Fibroblast of skin of left quadriceps (primary cell): Measurements from ENCODE around the gene ZNF146.
A peak's percentile ranks its signal among the peaks of the same experiment; 100 is the strongest.
"Not testable (repeated sequence)": the region's sequence is repeated elsewhere in the genome, so short reads cannot be mapped to it uniquely, and the experiment has no call there.

Experiments
- DNase-seq, 2 experiments: peaks; one replicate each; pipeline ENCODE4 v3.0.0-alpha.2; 2013; ENCODE audit warnings: low read depth in 2 of 2

ZNF146 gene

DNA sequence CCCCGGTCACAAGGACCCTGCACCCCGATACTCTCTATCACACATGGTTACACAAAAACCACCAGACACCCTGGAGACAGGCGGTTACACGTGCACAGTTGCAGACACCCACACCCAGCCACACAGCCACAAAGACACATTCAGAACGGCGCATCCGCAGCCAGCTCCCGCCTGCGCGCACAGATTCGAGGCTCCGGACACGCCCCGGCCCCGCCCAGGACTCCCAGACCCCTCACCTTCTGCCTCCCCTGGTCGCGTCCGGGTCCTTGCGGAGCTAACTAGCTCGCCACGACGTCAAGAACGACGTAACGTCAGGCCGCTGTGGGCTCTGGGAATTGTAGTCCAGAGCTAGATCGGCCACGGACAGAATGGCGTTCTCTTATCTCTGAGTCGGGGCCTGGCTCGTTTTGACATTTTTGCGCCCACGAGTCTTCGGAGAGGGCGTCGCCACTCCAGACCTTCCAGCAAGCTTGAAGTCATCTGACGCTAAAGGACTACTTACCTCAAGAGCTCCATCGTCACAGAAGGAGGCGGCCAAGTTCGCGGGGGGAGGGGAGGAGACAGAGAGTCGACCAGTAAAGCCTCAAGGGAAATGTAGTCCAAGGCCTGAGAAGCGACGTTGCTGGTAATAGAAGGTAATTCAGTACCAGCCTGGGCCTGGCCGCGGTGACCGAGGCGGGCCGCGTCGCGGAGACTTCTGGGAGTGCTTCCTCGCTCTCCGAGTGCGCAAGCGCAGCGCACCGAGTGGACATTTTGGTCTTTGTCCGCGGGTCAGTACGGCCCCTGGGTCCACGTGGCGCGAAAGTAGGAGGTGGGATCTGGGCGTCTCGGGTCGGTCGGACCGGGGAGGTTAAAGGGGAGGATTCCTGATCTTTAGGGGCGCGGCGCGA lies at the start of gene ZNF146, which contains the start of gene ZNF565:
Gene ZNF146, plus strand, starts transcription at position 721 of the 890 bp plus-strand sequence. CDS start 21,335 bp downstream, outside the sequence.
Gene ZNF565, minus strand, starts transcription at position 280 of the 890 bp plus-strand sequence. CDS start 12,680 bp downstream, outside the sequence.
- DNase-seq, result peak; percentile 96

DNA sequence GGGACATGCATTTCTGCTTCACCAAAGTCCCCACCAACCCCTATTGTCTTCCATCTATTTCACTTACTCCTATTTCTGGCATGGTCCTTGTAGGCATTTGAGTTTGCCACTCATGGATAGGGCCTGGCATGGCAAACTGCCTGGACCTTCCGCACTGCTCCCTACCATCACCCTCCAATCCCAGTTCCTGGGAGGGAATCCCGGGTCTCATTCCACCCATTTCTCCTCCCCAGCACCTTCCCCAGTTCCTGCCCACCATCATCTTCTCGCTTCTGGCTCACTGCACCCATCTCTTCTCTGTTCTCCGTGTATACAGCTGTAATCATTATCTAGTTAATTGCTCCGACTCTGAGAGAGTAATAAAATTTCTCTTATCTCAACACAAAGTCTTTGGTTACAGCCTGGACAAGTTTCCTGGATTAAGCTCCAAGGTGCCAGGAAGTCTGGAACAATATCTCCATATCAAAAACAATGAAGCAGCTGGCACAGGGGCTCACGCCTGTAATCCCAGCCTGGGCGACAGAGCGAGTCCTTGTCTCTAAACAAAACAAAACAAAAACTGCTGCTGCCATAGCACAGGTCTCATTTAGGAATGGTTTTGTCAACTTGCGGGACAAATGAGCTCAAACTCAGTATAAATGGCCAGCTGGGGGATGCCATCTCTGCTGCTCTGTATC lies 45.7 kb upstream of the ZNF146 start:
- no peak for DNase-seq

DNA sequence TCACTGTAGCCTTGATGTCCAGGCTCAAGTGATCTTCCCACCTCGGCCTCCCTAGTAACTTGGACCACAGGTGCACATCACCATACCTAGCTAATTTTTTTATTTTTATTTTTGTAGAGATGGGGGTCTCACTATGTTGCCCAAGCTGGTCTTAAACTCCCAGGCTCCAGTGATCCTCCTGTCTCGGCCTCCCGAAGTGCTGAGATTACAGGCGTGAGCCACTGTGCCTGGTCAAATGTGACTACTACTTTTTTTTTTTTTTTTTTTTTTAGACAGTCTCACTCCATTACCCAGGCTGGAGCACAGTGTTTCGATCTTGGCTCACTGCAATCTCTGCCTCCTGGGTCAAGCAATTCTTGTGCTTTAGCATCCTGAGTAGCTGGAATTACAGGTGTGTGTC lies 42.1 kb upstream of the ZNF146 start:
- no peak for DNase-seq

DNA sequence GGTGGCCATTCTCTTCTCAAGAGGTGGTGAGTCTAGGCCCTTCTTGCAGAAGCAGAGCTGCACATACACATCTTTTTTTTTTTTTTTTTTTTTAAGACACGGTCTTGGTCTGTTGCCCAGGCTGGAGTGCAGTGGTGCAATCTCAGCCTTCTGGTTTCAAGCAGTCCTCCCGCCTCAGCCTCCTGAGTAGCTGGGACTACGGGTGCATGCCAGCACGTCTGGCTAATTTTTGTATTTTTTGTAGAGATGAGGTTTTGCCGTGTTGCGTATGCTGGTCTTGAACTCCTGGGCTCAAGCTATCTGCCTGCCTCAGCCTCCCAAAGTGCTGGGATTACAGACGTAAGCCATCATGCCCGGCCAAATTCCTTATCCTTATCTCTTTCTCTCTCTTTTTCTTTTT lies 41.1 kb upstream of the ZNF146 start:
- not testable (repeated sequence) for DNase-seq

DNA sequence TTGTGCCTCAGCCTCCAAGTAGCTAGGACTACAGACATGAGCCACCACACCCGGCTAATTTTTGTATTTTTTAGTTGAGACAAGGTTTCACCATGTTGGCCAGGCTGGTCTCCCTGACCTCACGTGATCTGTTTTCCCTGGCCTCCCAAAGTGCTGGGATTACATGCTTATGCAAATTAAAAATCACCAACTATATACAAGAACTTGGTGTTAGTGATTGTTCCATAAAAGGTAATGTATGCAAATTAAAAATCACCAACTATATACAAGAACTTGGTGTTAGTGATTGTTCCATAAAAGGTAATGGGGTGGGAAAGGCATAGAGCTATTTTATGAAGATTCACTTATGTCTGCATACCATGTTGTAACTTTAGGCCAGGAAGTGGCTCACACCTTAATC lies 35.8 kb upstream of the ZNF146 start:
- DNase-seq, result not testable (repeated sequence)

DNA sequence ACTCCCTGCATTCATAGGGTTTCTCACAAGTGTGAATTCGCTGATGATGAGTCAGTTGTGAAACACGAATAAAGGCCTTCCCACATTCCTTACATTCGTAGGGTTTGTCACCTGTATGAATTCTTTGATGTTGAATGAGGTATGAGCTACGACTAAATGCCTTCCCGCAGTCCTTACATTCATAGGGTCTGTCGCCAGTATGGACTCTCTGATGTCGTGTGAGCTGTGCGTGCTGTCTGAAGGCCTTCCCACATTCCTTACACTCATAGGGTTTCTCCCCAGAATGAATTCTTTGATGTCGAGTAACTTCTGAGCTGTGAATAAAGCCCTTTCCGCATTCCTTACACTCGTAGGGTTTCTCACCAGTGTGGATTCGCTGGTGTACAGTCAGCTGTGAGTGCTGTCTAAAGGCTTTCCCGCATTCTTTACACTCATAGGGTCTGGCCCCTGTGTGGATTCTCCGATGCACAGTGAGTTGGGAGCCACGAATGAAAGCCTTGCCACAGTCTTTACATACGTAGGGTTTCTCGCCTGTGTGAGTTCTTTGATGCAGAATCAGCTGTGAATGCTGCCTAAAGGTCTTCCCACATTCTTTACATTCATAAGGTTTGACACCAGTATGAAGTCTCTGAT lies 32.2 kb upstream of the ZNF146 start:
- DNase-seq, result peak; percentile 44 to 49

DNA sequence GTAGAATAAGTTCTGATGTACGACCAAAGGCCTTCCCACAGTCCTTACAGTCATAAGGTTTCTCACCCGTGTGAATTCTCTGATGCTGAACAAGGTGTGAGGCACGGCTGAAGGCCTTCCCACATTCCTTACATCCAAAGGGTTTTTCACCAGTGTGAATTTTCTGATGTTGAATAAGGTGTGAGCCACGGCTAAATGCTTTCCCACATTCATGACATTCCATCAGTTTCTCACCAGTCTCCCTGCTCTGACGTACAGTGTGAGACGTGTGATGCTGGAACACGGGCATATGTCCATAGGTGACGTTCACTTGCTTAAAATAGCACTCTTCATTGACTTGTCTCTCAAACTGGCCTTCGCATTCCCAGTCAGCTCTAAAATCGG lies 31.7 kb upstream of the ZNF146 start:
- DNase-seq, result peak in 1 of 2 experiments; percentile 4

DNA sequence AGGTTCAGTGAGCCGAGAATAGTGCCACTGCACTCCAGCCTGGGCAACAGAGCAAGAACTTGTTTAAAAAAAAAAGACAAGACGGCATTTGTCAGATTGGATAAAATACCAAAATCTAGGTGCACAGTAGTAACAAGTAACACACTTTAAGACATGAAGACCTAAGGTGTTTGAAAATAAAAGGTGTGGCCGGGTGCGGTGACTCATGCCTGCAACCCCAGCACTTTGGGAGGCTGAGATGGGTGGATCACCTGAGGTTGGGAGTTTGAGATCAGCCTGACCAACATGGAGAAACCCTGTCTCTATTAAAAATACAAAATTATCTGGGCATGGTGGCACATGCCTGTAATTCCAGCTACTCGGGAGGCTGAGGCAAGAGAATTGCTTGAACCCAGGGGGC lies 28.2 kb upstream of the ZNF146 start:
- DNase-seq, result not testable (repeated sequence)

DNA sequence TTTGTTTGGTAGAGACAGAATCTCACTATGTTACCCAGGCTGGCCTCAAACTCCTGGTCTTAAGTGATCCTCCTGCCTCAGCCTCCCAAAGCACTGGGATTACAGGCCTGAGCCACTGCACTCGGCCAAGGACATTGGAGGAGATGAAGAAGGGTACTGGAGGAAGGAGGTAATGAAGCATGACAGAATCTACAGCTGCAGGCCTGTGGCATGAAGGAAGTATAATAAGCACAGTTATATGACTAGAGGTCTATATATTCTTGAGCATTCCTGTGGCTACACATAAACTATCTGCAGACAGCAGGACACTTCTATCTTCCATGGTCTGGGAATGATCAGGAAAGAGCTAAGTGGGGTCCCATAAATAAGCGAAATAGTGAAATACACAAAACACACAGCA lies 18.7 kb upstream of the ZNF146 start:
- no peak for DNase-seq

DNA sequence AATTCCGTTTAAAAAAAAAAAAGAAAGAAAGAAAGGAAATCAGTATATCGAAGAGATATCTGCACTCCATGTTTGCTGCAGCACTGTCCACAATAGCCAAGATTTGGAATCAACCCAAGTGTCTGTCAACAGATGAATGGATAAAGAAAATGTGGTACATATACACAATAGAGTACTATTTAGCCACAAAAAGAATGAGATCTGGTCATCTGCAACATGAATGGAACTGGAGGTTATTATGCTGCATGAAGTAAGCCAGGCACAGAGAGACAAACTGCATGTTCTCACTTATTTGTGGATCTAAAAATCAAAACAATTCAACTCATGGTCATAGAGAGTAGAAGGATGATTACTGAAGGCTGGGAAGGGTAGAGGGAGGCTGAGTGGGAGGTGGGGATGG lies 16.8 kb upstream of the ZNF146 start:
- no peak for DNase-seq

DNA sequence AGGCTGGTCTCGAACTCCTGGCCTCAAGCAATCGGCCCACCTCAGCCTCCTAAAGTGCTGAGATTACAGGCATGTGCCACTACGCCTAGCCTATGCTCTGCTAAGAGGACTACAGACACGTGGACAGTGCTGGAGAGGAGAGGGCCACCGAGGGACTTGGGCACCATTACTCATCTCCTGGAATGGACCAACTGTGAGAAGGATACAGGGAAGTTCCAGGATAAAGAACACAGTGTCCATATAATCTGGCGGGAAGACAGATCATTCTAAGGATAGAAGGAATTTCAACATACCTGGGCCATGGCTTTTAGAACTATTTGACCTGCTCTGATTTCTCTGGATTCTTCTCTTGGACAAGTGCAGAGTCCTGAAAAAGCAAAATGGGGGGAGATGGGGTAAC lies 13.2 kb upstream of the ZNF146 start:
- no peak for DNase-seq

DNA sequence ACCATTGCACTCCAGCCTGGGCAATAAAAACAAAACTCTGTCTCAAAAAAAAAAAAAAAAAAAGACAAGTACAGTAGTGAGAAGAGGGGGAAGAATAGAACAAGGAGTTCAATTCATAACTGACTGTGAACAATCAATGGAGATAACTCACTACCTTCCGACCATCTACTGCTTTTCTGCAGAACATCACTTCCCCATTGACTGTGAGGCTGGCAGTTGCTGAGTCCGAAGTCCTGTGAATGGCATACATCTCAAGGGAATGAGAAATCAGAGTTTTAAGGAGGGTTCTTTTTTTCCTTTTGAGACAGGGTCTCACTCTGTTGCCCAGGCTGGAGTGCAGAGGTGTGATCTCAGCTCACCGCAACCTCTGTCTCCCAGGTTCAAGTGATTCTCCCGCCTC lies 11.6 kb upstream of the ZNF146 start:
- DNase-seq, result no peak

DNA sequence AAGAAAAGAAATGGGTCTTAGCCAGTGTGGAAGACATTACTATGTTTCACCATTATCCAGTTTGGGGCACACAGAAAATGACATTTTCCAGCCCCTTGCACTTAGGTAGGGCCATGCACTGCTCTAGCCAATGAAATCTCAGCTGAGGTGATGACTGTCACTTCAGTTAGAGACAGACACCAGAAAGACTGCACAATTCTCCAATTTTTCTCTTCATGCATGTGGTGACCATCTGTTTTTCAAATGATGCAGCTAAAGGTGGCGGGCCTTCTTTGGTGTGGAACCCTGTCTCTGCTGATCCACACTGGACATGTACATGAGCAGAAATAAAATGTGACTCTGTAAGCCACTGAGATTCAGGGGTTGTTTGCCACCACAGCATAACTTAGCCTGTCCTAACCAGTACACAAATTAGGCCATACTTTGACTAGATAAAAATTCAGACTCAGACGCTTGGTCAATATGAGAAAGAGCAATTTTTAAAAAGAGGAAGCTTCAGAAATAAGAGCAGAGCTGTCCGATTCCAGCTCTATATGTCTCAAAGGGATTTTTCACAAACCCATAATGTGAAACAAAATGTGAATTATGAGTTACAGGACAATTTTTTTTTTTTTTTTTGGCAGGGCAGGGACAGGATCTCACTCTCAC lies 7.2 kb upstream of the ZNF146 start:
- no peak for DNase-seq

DNA sequence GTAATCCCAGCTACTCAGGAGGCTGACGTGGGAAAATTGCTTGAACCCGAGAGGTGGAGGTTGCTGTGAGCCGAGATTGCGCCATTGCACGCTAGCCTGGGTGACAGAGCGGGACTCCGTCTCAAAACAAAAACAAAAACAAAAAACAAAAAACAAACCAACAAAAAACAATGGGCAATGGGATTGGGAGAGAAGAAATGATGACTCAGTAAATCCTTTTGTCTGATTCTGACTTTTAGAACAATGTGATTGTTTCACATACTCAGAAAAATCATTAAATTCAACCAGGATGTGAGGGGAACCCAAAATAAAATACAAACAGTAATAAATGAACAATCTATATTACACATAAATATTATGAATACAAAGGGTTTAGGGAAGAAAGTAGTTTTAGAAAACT lies 5.5 kb upstream of the ZNF146 start:
- no peak for DNase-seq

DNA sequence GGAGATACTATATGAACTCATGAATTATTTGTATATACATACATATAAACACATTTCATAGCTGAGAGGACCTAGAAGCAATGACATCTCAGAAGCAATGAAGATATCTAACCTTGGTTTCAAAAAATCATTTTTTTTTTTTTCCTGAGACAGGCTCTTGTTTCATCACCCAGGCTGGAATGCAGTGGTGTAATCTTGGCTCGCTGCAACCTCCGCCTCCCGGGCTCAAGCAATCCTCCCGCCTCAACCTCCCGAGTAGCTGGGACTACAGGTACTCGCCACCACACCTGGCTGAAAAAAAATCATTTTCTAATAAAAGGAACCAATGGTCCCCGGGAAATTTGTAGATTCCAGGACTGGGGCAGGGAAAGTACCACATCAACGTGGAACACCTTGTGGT lies 4.4 kb upstream of the ZNF146 start:
- DNase-seq, result no peak

DNA sequence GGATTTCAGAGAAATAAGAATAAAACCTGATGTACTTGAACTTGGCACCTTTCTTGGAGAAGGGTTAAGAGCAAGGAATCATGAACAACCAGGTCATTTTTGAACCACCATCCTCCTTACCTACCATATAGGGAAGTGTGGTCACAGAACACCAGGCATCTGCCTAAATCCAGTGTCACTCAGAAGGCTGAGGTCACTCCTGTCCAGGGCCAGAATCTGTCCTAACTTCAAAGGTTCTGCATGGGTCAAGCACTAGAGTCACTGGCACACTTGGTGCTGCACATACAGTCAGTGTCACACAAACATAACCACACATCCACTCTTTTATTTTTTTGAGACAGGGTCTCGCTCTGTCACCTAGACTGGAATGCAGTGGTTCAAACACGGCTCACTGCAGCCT lies 2.0 kb upstream of the ZNF146 start:
- no peak for DNase-seq

DNA sequence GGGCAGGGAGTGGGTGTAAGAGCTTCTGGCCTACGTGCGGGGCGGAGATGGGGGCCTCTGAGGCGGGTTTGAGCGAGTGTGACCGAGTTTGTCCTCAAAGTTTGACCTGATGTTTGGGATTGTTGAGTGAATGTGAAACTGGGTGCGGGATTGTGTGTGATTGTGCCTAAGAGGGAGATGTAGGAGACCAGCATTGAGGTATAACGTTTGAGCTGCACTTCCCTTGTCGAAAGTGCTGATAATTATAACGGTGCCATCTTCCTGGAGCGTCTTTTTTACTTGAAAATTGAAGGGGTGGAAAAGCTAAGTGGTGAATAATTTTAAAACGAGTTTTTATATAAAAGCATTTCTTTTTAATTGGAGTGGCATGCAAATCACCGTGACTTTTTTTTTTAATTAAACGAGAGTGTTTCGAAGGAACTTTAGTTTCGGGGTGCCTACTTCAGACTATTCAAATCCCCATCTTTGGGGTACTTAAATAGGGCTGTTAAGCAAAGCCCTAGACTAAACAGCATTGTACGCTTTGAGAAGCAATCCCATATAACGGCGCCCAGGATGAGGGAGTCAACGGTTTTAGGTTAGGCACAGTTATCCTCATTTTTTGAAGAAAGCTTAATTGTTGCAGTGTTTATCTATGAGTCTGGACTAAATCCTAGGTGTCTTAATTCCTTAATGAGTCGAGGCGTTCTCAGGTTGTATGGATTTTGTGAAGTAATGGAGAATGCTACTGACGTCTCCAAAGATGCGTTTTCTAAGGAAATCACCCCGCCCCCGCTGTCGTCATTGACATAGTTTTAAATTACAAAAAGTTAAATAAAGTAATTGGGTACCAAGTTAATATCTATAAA lies 594 bp downstream of the ZNF146 start:
- DNase-seq, result no peak

DNA sequence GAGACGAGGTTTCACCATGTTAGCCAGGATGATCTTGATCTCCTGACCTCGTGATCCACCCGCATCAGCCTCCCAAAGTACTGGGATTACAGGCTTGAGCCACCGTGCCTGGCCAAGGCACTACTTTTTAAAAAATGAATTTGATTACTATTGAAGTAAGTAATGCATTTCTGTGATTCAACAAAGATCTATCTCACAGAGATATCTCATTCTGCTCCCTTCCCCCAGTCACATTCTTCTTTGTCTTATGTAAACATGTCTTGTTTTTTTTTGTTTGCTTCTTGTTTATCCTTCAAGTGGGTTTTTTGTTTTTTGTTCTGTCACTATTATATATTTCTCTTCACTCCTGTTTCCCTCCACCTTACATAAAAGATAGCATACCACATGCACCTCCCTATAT lies 6.6 kb downstream of the ZNF146 start:
- no peak for DNase-seq

DNA sequence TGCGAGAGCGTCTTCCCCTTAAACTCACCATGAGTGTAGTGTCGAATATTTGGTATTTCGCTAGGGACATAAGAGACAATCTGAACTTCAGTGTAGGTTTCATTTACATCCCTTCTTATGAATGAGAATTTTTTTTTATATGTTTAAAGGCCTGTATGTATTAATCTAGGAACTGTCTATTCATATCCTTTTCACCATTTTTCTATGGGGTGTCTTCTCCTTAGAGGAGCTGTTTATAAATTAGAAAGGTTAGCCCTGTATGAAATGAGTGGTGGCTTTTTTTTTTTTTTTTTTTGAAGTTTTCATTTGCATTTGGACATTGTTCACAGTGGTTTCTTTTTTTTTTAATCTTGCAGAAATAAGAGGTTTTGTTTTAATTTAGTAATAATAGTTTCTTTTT lies 7.6 kb downstream of the ZNF146 start:
- no peak for DNase-seq

DNA sequence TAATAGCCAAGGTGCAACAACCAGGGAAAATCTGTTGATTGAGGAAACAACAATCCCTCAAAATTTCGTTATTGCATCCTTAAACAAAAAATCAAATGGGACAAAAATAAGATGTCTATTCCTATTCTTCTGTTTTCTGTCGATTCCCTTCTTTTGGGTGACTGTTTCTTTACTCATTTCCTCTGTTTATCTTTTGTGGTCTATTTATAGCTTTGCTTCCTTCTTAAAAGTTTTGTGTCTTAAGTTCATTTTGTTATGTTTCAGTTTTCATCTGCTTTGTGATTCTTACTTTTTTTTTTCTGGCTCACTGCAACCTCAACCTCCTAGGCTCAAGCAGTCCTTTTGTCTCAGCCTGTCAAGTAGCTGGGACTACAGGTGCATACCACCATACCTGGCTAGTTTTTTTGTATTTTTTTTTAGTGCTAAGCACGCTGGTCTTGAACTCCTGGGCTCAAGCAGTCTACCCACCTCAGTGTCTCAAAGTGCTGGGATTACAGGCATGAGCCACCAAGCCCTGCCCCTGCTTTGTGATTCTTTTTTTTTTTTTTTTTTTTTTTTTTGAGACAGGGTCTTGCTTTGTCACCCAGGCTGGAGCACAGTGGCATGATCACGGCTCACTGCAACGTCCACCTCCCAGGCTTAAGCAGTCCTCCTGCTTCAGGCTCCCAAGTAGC lies 10.4 kb downstream of the ZNF146 start:
- DNase-seq, result no peak

DNA sequence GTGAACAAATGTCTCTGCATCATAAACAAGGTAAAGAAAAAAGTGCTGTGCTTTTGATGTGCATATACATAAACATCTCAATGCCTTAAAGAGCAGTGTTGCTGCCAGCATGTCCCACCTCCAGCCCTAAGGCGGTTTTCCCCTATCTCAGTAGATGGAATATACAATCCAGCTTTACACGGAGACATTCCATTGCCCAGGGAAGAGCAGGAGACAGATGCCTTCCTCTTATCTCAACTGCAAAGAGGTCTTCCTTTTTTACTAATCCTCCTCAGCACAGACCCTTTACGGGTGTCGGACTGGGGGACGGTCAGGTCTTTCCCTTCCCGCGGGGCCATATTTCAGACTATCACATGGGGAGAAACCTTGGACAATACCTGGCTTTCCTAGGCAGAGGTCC lies 18.7 kb downstream of the ZNF146 start:
- not testable (repeated sequence) for DNase-seq
